Psoas muscle (tissue), 8 donors: ENCODE data around the gene ADH1A. TPM values are rescaled to one million over a fixed set of nuclear protein-coding genes. Genes with fewer than 3 reads are reported as not detected.

ENCODE experiments used
- ATAC-seq, 4 donors: fragments of 200-7000 bp; cut with Tn5 transposase; one replicate each; pipeline ENCODE4 v1.9.1; 2020; ENCODE audit warnings: moderate library complexity in 3 of 4, mild to moderate bottlenecking in 2 of 4
- DNase-seq, 2 donors: peaks; one replicate each; pipeline ENCODE4 v3.0.0-alpha.2; 2020
- H3K27ac ChIP-seq: fragments of 200-600 bp; one replicate; pipeline ENCODE4 v1.8.0; 2022
- H3K27me3 ChIP-seq, 3 donors: fragments of 200-600 bp in 1 of 3; one replicate each; pipeline versions ENCODE4 v1.6.1 to v1.8.0; 2013 to 2022; ENCODE audit warnings: low read length in 2 of 3, mild to moderate bottlenecking in 2 of 3, moderate library complexity in 1 of 3; ENCODE audit not compliant: insufficient read depth in 3 of 3
- H3K36me3 ChIP-seq, 2 donors: fragments of 200-600 bp in 1 of 2; one replicate each; pipeline versions ENCODE4 v1.6.1 to v1.8.0; 2013 to 2022; ENCODE audit warnings: low read depth in 1 of 2, mild to moderate bottlenecking in 1 of 2, moderate library complexity in 1 of 2; ENCODE audit not compliant: insufficient read depth in 1 of 2
- H3K4me1 ChIP-seq: fragments of 200-600 bp; one replicate; pipeline ENCODE4 v1.8.0; 2022
- H3K4me3 ChIP-seq: fragments of 200-600 bp; one replicate; pipeline ENCODE4 v1.8.0; 2022; ENCODE audit warnings: mild to moderate bottlenecking
- H3K9me3 ChIP-seq: fragments of 200-600 bp; one replicate; pipeline ENCODE4 v1.8.0; 2022
- WGBS, 3 donors: extraction: QIAGEN DNeasy Blood & Tissue Kit; methylation state at CpG; one replicate each; pipeline versions ENCODE4 v1.1.6 to v1.1.7; 2013; 5-methylcytosine and 5-hydroxymethylcytosine counted together
- intact Hi-C, 2 donors: fragments of 100-400 bp; cut with DNase I; formaldehyde crosslinking; loops; one replicate each; pipeline versions ENCODE4 v1.11.0 to v1.14.2; 2022
- long read RNA-seq, 2 donors: library from polyadenylated mRNA; unstranded; transcript quantifications; one replicate each; pipeline ENCODE4 v2.0.0, GENCODE V29; 2021
- polyA plus RNA-seq, 3 donors: library from polyadenylated mRNA; stranded (reverse); fragments of 200-250 nt; gene quantifications; one replicate each; pipeline ENCODE4 v1.2.3, GENCODE V29; 2013
- total RNA-seq, 4 donors: library from RNA; stranded (reverse); fragmentation: NEBNext Ultra II Directional in 2 of 4; extraction: Animal tissue kit (Norgen Biotek cat#: 25700) in 2 of 4; gene quantifications; one replicate each; pipeline versions ENCODE4 v1.2.1 to v1.2.4, GENCODE V29; 2021 to 2023
- TF ChIP-seq, protein P1 (sequence below): fragments of 200-600 bp; IDR thresholded peaks from one replicate; pipeline ENCODE4 v1.8.0; 2022; ENCODE audit warnings: antibody characterized with exemption
- donor health status: healthy with polysubstance abuse.
- donor health status: DM: no; HTN: no; CAD: no; lungs with moderate emphysema.
- donor health status: Bipolar disorder and iron deficiency.
- donor health status: healthy.
- donor health status: DM: yes; HTN: yes; CAD: no.
- donor health status: DM: no; HTN: no; CAD: no.
- donor health status: DM: no; HTN: no; CAD: no.
- donor health status: DM: yes; HTN: yes; CAD: no.

The ADH1A gene
- total RNA-seq (under 1 TPM; 0.30 to 0.65 (median 0.43) TPM), polyA plus RNA-seq (not detected)
- long read RNA-seq, donor 1 = 0 reads
- long read RNA-seq, donor 2 = 0 reads

DNA sequence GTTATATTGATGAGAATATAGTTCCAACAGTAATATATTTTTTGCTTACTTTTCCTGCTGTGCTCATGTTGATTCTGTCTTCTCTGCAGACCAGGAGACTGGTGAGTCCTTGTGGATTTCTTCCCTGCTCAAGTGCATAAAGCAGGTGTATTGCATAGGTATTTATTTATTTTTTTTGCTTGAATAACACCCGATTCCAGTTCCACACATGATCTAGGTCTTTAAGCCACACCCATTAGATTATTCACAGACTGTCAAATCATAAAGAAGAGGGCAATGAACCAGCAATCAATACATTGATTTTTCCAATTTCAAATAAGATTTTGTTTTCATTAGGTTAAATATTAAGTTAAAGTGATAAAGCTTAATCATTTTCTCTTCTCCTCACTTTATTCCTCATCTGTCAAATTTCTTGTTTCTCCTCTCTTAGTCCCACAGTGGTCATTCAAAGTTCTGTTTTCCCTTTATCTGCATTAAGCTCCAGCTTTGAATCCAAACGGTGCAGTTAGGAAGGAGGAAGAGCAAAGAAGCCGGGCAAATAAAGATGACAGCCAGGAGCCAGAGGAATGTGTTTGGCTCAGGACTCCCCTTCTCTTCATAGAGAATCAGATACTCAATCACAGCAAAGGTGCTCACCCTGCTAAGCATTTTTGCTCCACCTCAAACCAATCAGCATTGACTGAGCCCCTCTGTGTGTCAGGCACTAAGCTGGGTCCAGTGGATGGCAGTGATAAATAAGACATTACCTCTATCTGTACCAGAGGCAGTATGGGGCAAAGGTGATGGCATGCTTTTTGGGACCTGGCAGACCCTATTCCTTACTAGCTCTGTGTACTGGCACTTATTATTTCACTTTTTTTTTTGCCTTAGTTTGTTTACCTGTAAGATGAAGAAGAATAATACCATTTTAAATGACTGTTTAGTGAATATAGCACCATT is at the start of gene ADH1A:
ADH1A (minus strand) TSS at position 138 of the 939 bp plus-strand sequence; CDS start at position 67, 71 bp downstream.
- no peak within 1 kb of the TSS for H3K27ac ChIP-seq
- no peaks in the 10 kb centered on the region for H3K4me1 ChIP-seq
- no peak for ATAC-seq
- H3K4me3 ChIP-seq = no peak within 1 kb of the TSS
- intact Hi-C loops = no loop called here
- no peaks in the 10 kb centered on the region for H3K9me3 ChIP-seq
- TF ChIP-seq, protein P1, sequence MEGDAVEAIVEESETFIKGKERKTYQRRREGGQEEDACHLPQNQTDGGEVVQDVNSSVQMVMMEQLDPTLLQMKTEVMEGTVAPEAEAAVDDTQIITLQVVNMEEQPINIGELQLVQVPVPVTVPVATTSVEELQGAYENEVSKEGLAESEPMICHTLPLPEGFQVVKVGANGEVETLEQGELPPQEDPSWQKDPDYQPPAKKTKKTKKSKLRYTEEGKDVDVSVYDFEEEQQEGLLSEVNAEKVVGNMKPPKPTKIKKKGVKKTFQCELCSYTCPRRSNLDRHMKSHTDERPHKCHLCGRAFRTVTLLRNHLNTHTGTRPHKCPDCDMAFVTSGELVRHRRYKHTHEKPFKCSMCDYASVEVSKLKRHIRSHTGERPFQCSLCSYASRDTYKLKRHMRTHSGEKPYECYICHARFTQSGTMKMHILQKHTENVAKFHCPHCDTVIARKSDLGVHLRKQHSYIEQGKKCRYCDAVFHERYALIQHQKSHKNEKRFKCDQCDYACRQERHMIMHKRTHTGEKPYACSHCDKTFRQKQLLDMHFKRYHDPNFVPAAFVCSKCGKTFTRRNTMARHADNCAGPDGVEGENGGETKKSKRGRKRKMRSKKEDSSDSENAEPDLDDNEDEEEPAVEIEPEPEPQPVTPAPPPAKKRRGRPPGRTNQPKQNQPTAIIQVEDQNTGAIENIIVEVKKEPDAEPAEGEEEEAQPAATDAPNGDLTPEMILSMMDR = no peak
- no peak for DNase-seq
- no peaks in the 10 kb centered on the region for H3K27me3 ChIP-seq
- WGBS, 3 donors = 59 to 66% (median 63%) methylated on average over 3 of the region's 3 CpGs
- H3K36me3 ChIP-seq = no peaks in the 10 kb centered on the region

DNA sequence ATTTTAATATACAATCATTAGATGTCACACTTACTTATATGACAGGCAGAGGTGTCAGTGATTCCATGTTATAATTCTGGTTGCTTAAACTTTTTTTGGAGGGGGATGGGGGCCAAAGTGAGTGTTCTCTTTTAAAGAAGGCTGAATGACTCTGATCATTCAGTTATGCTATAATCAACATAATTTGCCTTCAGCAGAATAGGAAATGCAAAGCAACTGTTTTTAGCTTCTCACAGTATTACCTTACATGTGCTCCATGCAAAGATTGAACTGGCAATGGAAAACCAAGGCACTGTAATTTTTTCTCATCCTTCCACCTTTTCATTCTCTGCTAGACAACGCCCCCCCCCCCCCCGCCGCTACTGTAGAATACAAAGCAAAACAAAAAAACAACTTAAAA is 48.4 kb upstream of the ADH1A start:
- no peak for ATAC-seq
- no peaks in the 10 kb centered on the region for H3K9me3 ChIP-seq
- H3K4me3 ChIP-seq = no peak overlapping the region
- H3K27me3 ChIP-seq = no peaks in the 10 kb centered on the region
- 88 to 94% (median 90%) methylated on average over 3 of the region's 3 CpGs for WGBS, 3 donors
- no peaks in the 10 kb centered on the region for H3K4me1 ChIP-seq
- TF ChIP-seq, protein P1 = no peak
- no peak for DNase-seq
- intact Hi-C loops = no loop called here
- no peak overlapping the region for H3K27ac ChIP-seq
- no peaks in the 10 kb centered on the region for H3K36me3 ChIP-seq

DNA sequence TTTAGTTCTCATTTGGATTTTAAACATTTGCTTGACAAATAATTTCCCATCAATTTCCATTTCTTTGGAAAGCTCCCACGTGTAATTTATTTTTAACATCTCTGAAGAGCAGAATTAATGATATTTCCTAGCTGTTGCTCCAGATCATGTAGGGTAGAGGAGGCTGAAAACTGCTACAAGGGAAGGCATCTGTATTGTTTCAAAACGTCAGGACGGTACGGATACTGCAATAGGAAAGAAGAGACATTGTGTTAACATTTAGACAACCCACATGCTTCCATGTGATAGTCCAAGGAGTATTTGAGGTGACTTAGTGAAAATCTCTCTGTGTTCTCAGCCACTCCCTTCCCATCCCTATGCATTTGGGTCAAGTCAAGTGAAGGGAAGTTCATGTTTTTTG is 45.8 kb upstream of the ADH1A start:
- Histone ChIP-seq H3K9me3 (no peaks in the 10 kb centered on the region), H3K27ac (no peak overlapping the region), H3K4me1 (no peaks in the 10 kb centered on the region), H3K4me3 (no peak overlapping the region), H3K27me3 (no peaks in the 10 kb centered on the region), H3K36me3 (no peaks in the 10 kb centered on the region)
- TF ChIP-seq, protein P1 = no peak
- intact Hi-C loops = no loop called here
- no peak for ATAC-seq
- WGBS, 3 donors = 64 to 73% (median 69%) methylated on average over 4 of the region's 4 CpGs
- no peak for DNase-seq

DNA sequence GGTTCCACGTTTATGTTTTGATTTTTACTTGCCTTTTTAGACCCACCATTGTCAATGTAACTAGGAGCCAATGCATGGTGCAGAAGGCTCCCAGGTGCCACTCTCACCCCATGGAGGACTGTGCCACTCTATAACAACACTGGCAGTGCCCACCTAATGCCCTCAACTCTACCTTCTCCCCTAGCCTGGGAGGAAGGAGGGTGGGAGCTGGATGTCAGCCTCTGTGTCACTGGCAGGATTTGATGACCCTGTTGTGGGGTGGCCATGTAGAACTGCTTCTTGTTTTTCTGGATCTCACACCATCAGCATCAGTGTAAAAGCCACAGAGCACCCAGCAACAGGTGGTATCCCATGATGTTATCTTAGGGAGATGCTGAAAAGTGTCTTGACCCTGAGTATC is 44.1 kb upstream of the ADH1A start:
- Histone ChIP-seq H3K27me3 (no peaks in the 10 kb centered on the region), H3K9me3 (no peaks in the 10 kb centered on the region), H3K27ac (no peak overlapping the region), H3K4me1 (no peaks in the 10 kb centered on the region), H3K36me3 (no peaks in the 10 kb centered on the region), H3K4me3 (no peak overlapping the region)
- ATAC-seq (no peak), DNase-seq (no peak)
- TF ChIP-seq, protein P1 = no peak
- intact Hi-C loops = no loop called here
- WGBS, 3 donors = 68 to 77% (median 70%) methylated on average over 1 of the region's 1 CpG
